Smooth muscle cell (in vitro differentiated cells): ENCODE measurements around the gene PEAK1. TPM values are rescaled to one million over a fixed set of nuclear protein-coding genes. Genes with fewer than 3 reads are reported as not detected.

Source experiments
- DNase-seq: peaks from one replicate; lab custom pipeline; 2025; ENCODE audit not compliant: unreplicated experiment; lab: John Stamatoyannopoulos, UW
- H2AFZ ChIP-seq: fragments of 200-600 bp; sonication (generic); 2 replicates; pipeline ENCODE4 v1.6.0; 2016; ENCODE audit warnings: antibody characterized with exemption, low read depth, mild to moderate bottlenecking
- H3F3A ChIP-seq: fragments of 200-600 bp; sonication (generic); 2 replicates; pipeline ENCODE4 v1.6.0; 2017; ENCODE audit warnings: antibody characterized with exemption, low read depth
- H3K27ac ChIP-seq: fragments of 200-600 bp; sonication (generic); 2 replicates; pipeline ENCODE4 v1.5.1; 2016; ENCODE audit warnings: low read depth, mild to moderate bottlenecking
- H3K27me3 ChIP-seq: fragments of 200-600 bp; sonication (generic); 2 replicates; pipeline ENCODE4 v1.6.1; 2016; ENCODE audit warnings: low read depth, mild to moderate bottlenecking
- H3K36me3 ChIP-seq: fragments of 200-600 bp; sonication (generic); 2 replicates; pipeline ENCODE4 v1.5.1; 2016; ENCODE audit warnings: low read depth
- H3K4me1 ChIP-seq: fragments of 200-600 bp; sonication (generic); 2 replicates; pipeline ENCODE4 v1.5.1; 2016; ENCODE audit warnings: low read depth
- H3K4me2 ChIP-seq: fragments of 200-600 bp; sonication (generic); 2 replicates; pipeline ENCODE4 v1.6.0; 2016; ENCODE audit warnings: mild to moderate bottlenecking
- H3K4me3 ChIP-seq: fragments of 200-600 bp; sonication (generic); 2 replicates; pipeline ENCODE4 v1.5.1; 2016; ENCODE audit warnings: mild to moderate bottlenecking
- H3K79me2 ChIP-seq: fragments of 200-600 bp; sonication (generic); 2 replicates; pipeline ENCODE4 v1.6.0; 2016; ENCODE audit warnings: low read depth, mild to moderate bottlenecking
- H3K9ac ChIP-seq: fragments of 200-600 bp; sonication (generic); 2 replicates; pipeline ENCODE4 v1.6.0; 2016; ENCODE audit warnings: low read depth
- H3K9me3 ChIP-seq: fragments of 200-600 bp; sonication (generic); replicated peaks from 2 replicates; pipeline ENCODE4 v1.5.1; 2016; ENCODE audit warnings: low read depth
- H4K20me1 ChIP-seq: fragments of 200-600 bp; sonication (generic); 2 replicates; pipeline ENCODE4 v1.6.0; 2016; ENCODE audit warnings: low read depth
- CTCF ChIP-seq: fragments of 200-600 bp; sonication (generic); IDR thresholded peaks from 2 replicates; pipeline ENCODE4 v1.5.1; 2017; ENCODE audit warnings: borderline replicate concordance, mild to moderate bottlenecking, antibody characterized with exemption; ENCODE audit not compliant: insufficient read depth, poor library complexity, severe bottlenecking
- WGBS: methylation state at CpG from one replicate; pipeline ENCODE4 v1.1.7; 2016; ENCODE audit warnings: low lambda C conversion rate; 5-methylcytosine and 5-hydroxymethylcytosine counted together
- polyA plus RNA-seq: library from polyadenylated mRNA; unstranded; fragments of >200 nt; fragmentation: Nextera tagmentation; extraction: Ambion mirVana; gene quantifications from 2 replicates; pipeline ENCODE4 v1.2.1, GENCODE V29; 2016
- total RNA-seq: library from RNA; depleted of rRNA; stranded (reverse); fragments of >200 nt; gene quantifications from 2 replicates; pipeline ENCODE4 v1.2.3, GENCODE V29; 2014

PEAK1 gene
- total and polyA plus RNA-seq, 2 experiments from 2014 or later = 5.6 to 21.9 TPM

GRCh38 chr15:77370580-77370979 is 49.3 kb downstream of the PEAK1 start:
- peaks cover 75% of the 10 kb centered on the region for H3K79me2 ChIP-seq
- H3K9ac ChIP-seq = no peak overlapping the region
- H3K36me3 ChIP-seq = no peaks in the 10 kb centered on the region
- no peak for DNase-seq
- no peaks in the 10 kb centered on the region for H3K9me3 ChIP-seq
- no peak overlapping the region for H3K4me3 ChIP-seq
- no peak for TF ChIP-seq CTCF
- H3K4me2 ChIP-seq = no peak overlapping the region
- H2AFZ ChIP-seq = no peak overlapping the region
- H3K27ac ChIP-seq = no peak overlapping the region
- H3K27me3 ChIP-seq = no peaks in the 10 kb centered on the region
- H3F3A ChIP-seq = no peaks in the 10 kb centered on the region
- H4K20me1 ChIP-seq = peaks cover 83% of the 10 kb centered on the region
- 85% methylated on average over 8 of the region's 8 CpGs for WGBS
- no peaks in the 10 kb centered on the region for H3K4me1 ChIP-seq

GRCh38 chr15:77369168-77369567 is 50.7 kb downstream of the PEAK1 start:
- DNase-seq = no peak
- Histone ChIP-seq H3K4me2 (no peak overlapping the region), H3K9me3 (no peaks in the 10 kb centered on the region), H3K27ac (no peak overlapping the region), H3K27me3 (no peaks in the 10 kb centered on the region), H2AFZ (no peak overlapping the region), H3K36me3 (no peaks in the 10 kb centered on the region), H3K79me2 (peaks cover 66% of the 10 kb centered on the region), H3K4me1 (no peaks in the 10 kb centered on the region), H4K20me1 (peaks cover 74% of the 10 kb centered on the region), H3F3A (no peaks in the 10 kb centered on the region), H3K9ac (no peak overlapping the region), H3K4me3 (no peak overlapping the region)
- 59% methylated on average over 4 of the region's 4 CpGs for WGBS
- TF ChIP-seq CTCF = no peak

GRCh38 chr15:77367631-77368030 is 52.3 kb downstream of the PEAK1 start:
- no peak overlapping the region for H3K4me2 ChIP-seq
- peaks cover 68% of the 10 kb centered on the region for H4K20me1 ChIP-seq
- peaks cover 51% of the 10 kb centered on the region for H3K79me2 ChIP-seq
- H3K9me3 ChIP-seq = no peaks in the 10 kb centered on the region
- no peaks in the 10 kb centered on the region for H3F3A ChIP-seq
- H3K36me3 ChIP-seq = no peaks in the 10 kb centered on the region
- H2AFZ ChIP-seq = no peak overlapping the region
- H3K9ac ChIP-seq = no peak overlapping the region
- 99% methylated on average over 2 of the region's 2 CpGs for WGBS
- no peaks in the 10 kb centered on the region for H3K4me1 ChIP-seq
- no peak overlapping the region for H3K27ac ChIP-seq
- no peak for DNase-seq
- no peak for TF ChIP-seq CTCF
- no peak overlapping the region for H3K4me3 ChIP-seq
- H3K27me3 ChIP-seq = no peaks in the 10 kb centered on the region

- Histone ChIP-seq H3F3A (no peaks in the 10 kb centered on the region), H3K4me3 (no peak overlapping the region), H4K20me1 (peaks cover 49% of the 10 kb centered on the region), H3K9me3 (no peaks in the 10 kb centered on the region), H3K9ac (no peak overlapping the region), H3K36me3 (no peaks in the 10 kb centered on the region), H3K79me2 (peaks cover 20% of the 10 kb centered on the region), H3K4me2 (no peak overlapping the region), H3K27ac (no peak overlapping the region), H2AFZ (no peak overlapping the region), H3K4me1 (no peaks in the 10 kb centered on the region), H3K27me3 (no peaks in the 10 kb centered on the region)
- no peak for DNase-seq
- 97% methylated on average over 1 of the region's 1 CpG for WGBS
- TF ChIP-seq CTCF = no peak
These were observed 58.4 kb downstream of the PEAK1 start for GRCh38 chr15:77361456-77361855.
